Measurements from ENCODE around the gene GAS2L3. TPM values are rescaled to one million over a fixed set of nuclear protein-coding genes. Genes with fewer than 3 reads are reported as not detected.

GAS2L3 gene
- total RNA-seq, 4 donors from 2014 or later, result 2.5 to 45.8 TPM; not detected in 2

DNA sequence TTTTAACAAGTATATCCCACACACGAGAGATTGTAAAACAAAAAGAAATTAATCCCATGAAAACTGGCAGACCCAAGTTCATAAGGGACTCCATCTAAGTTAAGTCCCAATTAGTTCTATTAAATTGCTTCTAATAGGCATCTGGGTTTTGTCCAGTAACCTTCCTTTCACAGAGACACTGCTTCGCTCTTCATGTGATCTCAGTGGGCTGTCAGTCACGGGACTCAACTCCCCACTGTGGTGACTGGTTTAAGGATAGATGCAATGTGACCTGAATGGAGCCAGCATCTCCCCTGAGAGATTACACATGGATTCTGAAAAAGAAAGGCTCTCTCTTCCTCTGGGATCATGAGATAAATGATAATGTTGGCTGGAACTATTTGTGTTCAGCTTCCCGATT lies 96.4 kb downstream of the GAS2L3 start:
- no peak for DNase-seq
- no peaks in the 10 kb centered on the region for H3K4me1 ChIP-seq
- no peak for TF ChIP-seq POLR2A (IDR thresholded peaks at IDR 0.05)
- TF ChIP-seq, protein P1, sequence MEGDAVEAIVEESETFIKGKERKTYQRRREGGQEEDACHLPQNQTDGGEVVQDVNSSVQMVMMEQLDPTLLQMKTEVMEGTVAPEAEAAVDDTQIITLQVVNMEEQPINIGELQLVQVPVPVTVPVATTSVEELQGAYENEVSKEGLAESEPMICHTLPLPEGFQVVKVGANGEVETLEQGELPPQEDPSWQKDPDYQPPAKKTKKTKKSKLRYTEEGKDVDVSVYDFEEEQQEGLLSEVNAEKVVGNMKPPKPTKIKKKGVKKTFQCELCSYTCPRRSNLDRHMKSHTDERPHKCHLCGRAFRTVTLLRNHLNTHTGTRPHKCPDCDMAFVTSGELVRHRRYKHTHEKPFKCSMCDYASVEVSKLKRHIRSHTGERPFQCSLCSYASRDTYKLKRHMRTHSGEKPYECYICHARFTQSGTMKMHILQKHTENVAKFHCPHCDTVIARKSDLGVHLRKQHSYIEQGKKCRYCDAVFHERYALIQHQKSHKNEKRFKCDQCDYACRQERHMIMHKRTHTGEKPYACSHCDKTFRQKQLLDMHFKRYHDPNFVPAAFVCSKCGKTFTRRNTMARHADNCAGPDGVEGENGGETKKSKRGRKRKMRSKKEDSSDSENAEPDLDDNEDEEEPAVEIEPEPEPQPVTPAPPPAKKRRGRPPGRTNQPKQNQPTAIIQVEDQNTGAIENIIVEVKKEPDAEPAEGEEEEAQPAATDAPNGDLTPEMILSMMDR (IDR thresholded peaks at IDR 0.05), result no peak
- H3K9me3 ChIP-seq, result no peaks in the 10 kb centered on the region
- intact Hi-C loops (cut with DNase I; ENCODE audit: low total_unique reads), result no loop called here
- H3K27me3 ChIP-seq, result no peaks in the 10 kb centered on the region
- H3K36me3 ChIP-seq, result no peaks in the 10 kb centered on the region
- no peak overlapping the region for H3K27ac ChIP-seq
- H3K4me3 ChIP-seq, result no peak overlapping the region

DNA sequence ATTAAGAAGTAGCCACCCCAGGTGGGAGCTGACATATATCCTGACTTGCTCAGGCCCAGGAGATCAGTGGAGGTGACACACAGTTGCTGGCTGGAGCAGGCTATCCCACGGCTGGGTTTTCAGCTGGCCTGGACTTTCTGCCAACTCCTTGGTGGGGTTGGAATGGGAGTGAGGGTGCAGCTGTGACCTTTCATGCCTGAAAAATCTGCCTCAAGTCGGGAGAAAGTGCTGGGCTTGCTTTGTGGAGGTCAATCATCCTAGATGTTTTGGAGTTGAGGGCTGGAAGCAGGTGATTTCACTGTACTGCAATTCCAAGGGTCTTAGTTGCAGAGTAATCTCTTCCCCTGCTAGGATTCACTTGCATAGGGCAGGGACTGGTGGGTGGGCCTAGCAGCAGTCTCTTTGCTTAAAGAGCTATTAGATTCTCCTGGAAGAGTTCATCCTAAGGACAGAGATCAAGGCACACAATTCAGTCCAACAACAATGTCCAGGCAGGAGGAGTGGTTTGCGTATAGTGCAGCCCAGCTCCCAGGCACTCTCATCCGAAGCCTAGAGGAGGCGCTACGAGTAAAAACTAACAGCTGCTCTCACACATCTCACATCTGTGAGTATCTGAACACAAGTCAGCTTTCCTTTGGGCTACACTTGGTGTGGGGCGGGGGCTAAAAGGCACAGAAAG lies 98.1 kb downstream of the GAS2L3 start:
- no peaks in the 10 kb centered on the region for H3K27me3 ChIP-seq
- no peak overlapping the region for H3K27ac ChIP-seq
- no peak for TF ChIP-seq POLR2A (IDR thresholded peaks at IDR 0.05)
- TF ChIP-seq, protein P1 (IDR thresholded peaks at IDR 0.05), result no peak
- H3K9me3 ChIP-seq, result no peaks in the 10 kb centered on the region
- intact Hi-C loops (cut with DNase I; ENCODE audit: low total_unique reads), result no loop called here
- H3K36me3 ChIP-seq, result no peaks in the 10 kb centered on the region
- H3K4me1 ChIP-seq, result no peaks in the 10 kb centered on the region
- DNase-seq, result no peak
- H3K4me3 ChIP-seq, result no peak overlapping the region

DNA sequence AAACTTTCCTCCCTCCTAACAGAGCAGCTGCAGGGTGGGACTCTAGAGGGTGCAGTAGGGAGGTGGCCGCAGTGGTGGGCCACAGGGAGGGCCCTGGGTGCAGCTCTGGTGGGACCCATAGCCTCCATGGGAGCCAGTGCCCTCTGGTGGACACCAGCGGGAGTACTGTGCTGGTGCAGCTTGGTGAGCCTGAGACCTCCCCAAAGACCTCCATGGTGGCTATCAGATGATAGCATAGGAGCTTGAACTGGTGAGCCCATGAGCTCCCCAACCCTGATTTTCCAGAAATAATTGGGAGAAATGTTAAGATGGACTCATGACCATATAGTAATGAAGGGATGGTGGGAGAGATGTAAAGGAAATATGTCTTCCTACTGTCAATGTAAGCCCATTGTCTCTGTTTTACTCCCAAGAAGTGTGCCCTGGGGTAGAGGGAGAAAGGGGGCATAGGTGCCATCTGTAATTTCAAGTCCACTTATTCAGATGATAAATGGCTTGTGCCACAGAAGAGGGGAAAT lies 98.7 kb downstream of the GAS2L3 start:
- Histone ChIP-seq H3K27ac (no peak overlapping the region), H3K4me3 (no peak overlapping the region), H3K36me3 (no peaks in the 10 kb centered on the region)

DNA sequence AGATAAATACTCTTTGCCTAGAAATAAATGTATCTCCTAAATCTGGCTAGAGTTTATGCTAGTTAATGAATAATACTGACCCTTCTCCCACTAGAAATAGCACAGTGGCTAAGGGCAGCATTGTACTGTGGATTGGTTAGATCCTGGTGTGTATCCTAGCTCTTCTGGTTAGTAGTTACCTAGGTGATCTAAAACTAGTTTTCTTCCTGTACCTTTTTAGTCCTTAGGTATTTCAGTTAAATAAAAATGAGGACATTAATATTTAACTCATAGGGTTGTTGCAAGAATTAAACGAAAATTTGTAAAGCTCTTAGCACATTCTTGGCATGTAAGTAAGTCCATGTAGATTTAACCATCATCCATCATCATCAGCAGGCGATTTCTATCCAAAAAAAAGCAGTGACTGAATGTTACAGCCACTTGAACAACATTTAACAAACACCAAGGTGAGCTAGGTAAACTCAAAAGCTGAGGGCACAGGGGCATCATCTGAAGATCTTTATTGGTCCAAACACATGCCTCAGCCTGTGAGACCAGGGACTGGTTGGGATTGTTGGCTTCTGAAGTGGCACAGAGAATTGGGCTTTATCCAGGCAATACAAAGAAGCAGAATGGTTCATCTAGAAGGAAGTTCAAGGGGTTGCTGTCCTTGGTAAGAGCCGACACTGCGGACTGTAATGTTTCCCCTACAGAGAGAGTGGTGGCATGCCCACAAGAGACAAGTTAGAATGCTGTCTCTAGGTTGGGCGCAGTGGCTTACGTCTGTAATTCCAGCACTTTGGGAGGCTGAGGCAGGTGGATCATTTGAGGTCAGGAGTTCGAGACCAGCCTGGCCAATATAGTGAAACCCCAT lies 100.8 kb downstream of the GAS2L3 start:
- no peaks in the 10 kb centered on the region for H3K27me3 ChIP-seq
- intact Hi-C loops (cut with DNase I; ENCODE audit: low total_unique reads), result no loop called here

More for the DNA sequence above, 98.7 kb downstream of the GAS2L3 start:
- TF ChIP-seq POLR2A (IDR thresholded peaks at IDR 0.05), result no peak
- TF ChIP-seq, protein P1 (IDR thresholded peaks at IDR 0.05), result no peak
- no peak for DNase-seq
- intact Hi-C loops (cut with DNase I; ENCODE audit: low total_unique reads), result no loop called here
- Histone ChIP-seq H3K27me3 (no peaks in the 10 kb centered on the region), H3K4me1 (no peaks in the 10 kb centered on the region), H3K9me3 (no peaks in the 10 kb centered on the region)

More for the DNA sequence above, 100.8 kb downstream of the GAS2L3 start:
- TF ChIP-seq POLR2A (IDR thresholded peaks at IDR 0.05), result no peak
- TF ChIP-seq, protein P1 (IDR thresholded peaks at IDR 0.05), result no peak
- no peaks in the 10 kb centered on the region for H3K4me1 ChIP-seq
- no peak for DNase-seq
- no peaks in the 10 kb centered on the region for H3K9me3 ChIP-seq
- H3K36me3 ChIP-seq, result no peaks in the 10 kb centered on the region
- H3K4me3 ChIP-seq, result no peak overlapping the region
- no peak overlapping the region for H3K27ac ChIP-seq

Small RNAs within 50 kb of the gene (small RNA-seq; reads per million reads assigned to genes)
- not detected for gene AC010200.2

Other genes starting within 250 kb of the GAS2L3 start
- 1 to 10 TPM in 1 of 4 donors, not detected in 3; 1.1 TPM for gene SLC17A8, start 216.6 kb upstream of the GAS2L3 start, total RNA-seq
- under 1 TPM in 1 of 4 donors, not detected in 3; 0.35 TPM for gene NR1H4, start 99.8 kb upstream of the GAS2L3 start, total RNA-seq
- gene ANO4, start 221.1 kb downstream of the GAS2L3 start, total RNA-seq, result 10 to 100 TPM in 1 of 4 donors, 1 to 10 TPM in 1, under 1 TPM in 1, not detected in 1; under 0.01 to 18.5 (median 1.4) TPM

Measured in uterus (tissue), 4 donors.